Ishikawa (cell line): ENCODE results near the gene TBC1D1.

Experiments used
- CEBPB ChIP-seq: IDR thresholded peaks from 2 replicates; pipeline ENCODE4 v1.6.1; 2012
- CREB1 ChIP-seq: IDR thresholded peaks from 2 replicates; pipeline ENCODE4 v1.6.1; 2012; ENCODE audit warnings: low read depth
- EGR1 ChIP-seq: IDR thresholded peaks from 2 replicates; pipeline ENCODE4 v1.6.1; 2012
- EP300 ChIP-seq: IDR thresholded peaks from 2 replicates; pipeline ENCODE4 v1.6.1; 2012; ENCODE audit warnings: borderline replicate concordance
- FOXM1 ChIP-seq: IDR thresholded peaks from 2 replicates; pipeline ENCODE4 v1.6.1; 2012; ENCODE audit warnings: low read depth, borderline replicate concordance
- MAX ChIP-seq: IDR thresholded peaks from 2 replicates; pipeline ENCODE4 v1.6.1; 2012
- NFIC ChIP-seq: IDR thresholded peaks from 2 replicates; pipeline ENCODE4 v1.6.1; 2012
- RAD21 ChIP-seq: IDR thresholded peaks from 2 replicates; pipeline ENCODE4 v1.6.1; 2012; ENCODE audit warnings: low read depth
- REST ChIP-seq: IDR thresholded peaks from 2 replicates; pipeline ENCODE4 v1.6.1; 2012; ENCODE audit warnings: low read depth, mild to moderate bottlenecking
- TAF1 ChIP-seq: IDR thresholded peaks from 2 replicates; pipeline ENCODE4 v1.6.1; 2012; ENCODE audit warnings: low read depth, mild to moderate bottlenecking
- TCF12 ChIP-seq: IDR thresholded peaks from 2 replicates; pipeline ENCODE4 v1.6.1; 2012; ENCODE audit warnings: low read depth
- TEAD4 ChIP-seq: IDR thresholded peaks from 2 replicates; pipeline ENCODE4 v1.6.1; 2012
- USF1 ChIP-seq: IDR thresholded peaks from 2 replicates; pipeline ENCODE4 v1.6.1; 2012
- YY1 ChIP-seq: IDR thresholded peaks from 2 replicates; pipeline ENCODE4 v1.6.1; 2012; ENCODE audit warnings: low read depth
- ZBTB7A ChIP-seq: IDR thresholded peaks from 2 replicates; pipeline ENCODE4 v1.6.1; 2012; ENCODE audit warnings: low read depth

Gene TBC1D1

GRCh38 chr4:38090455-38091246, 199.8 kb downstream of the TBC1D1 start:
- TF ChIP-seq REST (no peak), YY1 (no peak), TAF1 (no peak), FOXM1 (no peak), EGR1 (no peak), USF1 (no peak), NFIC (no peak), TCF12 (no peak), ZBTB7A (no peak), RAD21 (no peak), CREB1 (no peak), EP300 (no peak), MAX (no peak), CEBPB (no peak), TEAD4 (no peak)

- TF ChIP-seq TCF12 (no peak), EGR1 (no peak), EP300 (no peak), REST (no peak), FOXM1 (no peak)
These were observed 200.8 kb downstream of the TBC1D1 start for GRCh38 chr4:38091636-38092035.

GRCh38 chr4:38092701-38093100, 201.8 kb downstream of the TBC1D1 start:
- no peak for TF ChIP-seq YY1
- no peak for TF ChIP-seq EGR1
- TF ChIP-seq CEBPB, result no peak
- no peak for TF ChIP-seq TCF12
- TF ChIP-seq REST, result no peak
- no peak for TF ChIP-seq FOXM1
- TF ChIP-seq RAD21, result no peak
- TF ChIP-seq NFIC, result no peak

- TF ChIP-seq RAD21, result no peak
- no peak for TF ChIP-seq CREB1
- no peak for TF ChIP-seq MAX
- TF ChIP-seq NFIC, result no peak
- no peak for TF ChIP-seq EGR1
- TF ChIP-seq TEAD4, result no peak
- no peak for TF ChIP-seq EP300
- TF ChIP-seq CEBPB, result no peak
- no peak for TF ChIP-seq USF1
- no peak for TF ChIP-seq REST
- TF ChIP-seq ZBTB7A, result no peak
- TF ChIP-seq FOXM1, result no peak
- TF ChIP-seq YY1, result no peak
- TF ChIP-seq TAF1, result no peak
- no peak for TF ChIP-seq TCF12
These were observed 203.5 kb downstream of the TBC1D1 start for GRCh38 chr4:38094419-38094818.
